Measurements from ENCODE around the gene TRHDE. TPM values are rescaled to one million over a fixed set of nuclear protein-coding genes. Genes with fewer than 3 reads are reported as not detected.

The TRHDE gene
- polyA plus RNA-seq, 2 of the 4 experiments (the other 2 are of a cell fraction) = 0.16 to 0.32 TPM

DNA sequence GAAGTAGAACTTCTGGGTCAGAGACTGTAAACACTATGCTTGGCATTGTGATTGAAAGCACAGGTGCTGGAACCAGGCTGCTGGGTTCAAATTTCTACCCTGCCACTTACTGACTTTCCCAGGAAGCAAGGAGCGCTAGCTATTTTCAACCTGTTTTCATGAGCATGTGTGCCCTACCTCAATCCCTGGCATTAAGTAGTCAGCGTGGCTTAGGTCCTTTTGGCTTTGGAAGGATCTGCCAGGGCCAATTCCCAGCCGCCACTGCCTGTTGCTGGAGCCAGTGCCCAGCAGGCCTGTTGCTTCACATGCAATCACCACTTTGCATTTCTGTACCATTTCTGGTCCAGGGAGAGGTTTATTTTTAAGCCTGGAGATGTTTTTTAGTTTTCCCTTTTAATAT lies 196.3 kb downstream of the TRHDE start:
- ChIA-PET POLR2A (no interaction called here), CTCF (no interaction called here)
- Histone ChIP-seq H3K9me3 (no peaks in the 10 kb centered on the region), H3K27ac (no peak overlapping the region), H3K4me1 (no peaks in the 10 kb centered on the region), H3K4me3 (no peak overlapping the region), H3K4me2 (no peak overlapping the region)
- 29% methylated on average over 3 of the region's 3 CpGs for WGBS (ENCODE audit: missing lambda C conversion rate)
- no peak for ATAC-seq
- FAIRE-seq = no peak
- no peak for DNase-seq (ENCODE audit: low read depth in 1 of 2, low spot score in 1 of 2)
- TF ChIP-seq GATA3 (IDR thresholded peaks at IDR 0.05; ENCODE audit: borderline replicate concordance) (no peak), JUN (IDR thresholded peaks at IDR 0.05) (no peak), EHMT2 (IDR thresholded peaks at IDR 0.05; ENCODE audit: low read depth) (no peak), ELK1 (IDR thresholded peaks at IDR 0.05; ENCODE audit: low read depth, low read length) (no peak), CEBPB (IDR thresholded peaks at IDR 0.05) (no peak), PHF8 (IDR thresholded peaks at IDR 0.05; ENCODE audit: borderline replicate concordance, low read depth) (no peak), HOXA7 (CRISPR knock-in tag; IDR thresholded peaks at IDR 0.05) (no peak), RNF2 (IDR thresholded peaks at IDR 0.05; ENCODE audit: borderline replicate concordance, low read depth) (no peak), RAD21 (conservative IDR thresholded peaks at IDR 0.05 in 1 of 2, IDR thresholded peaks at IDR 0.05 in 1 of 2) (no peak), SMC3 (IDR thresholded peaks at IDR 0.05) (no peak), SREBF2 (IDR thresholded peaks at IDR 0.05) (no peak), EP300 (IDR thresholded peaks at IDR 0.05) (no peak), HEYL (CRISPR knock-in tag; IDR thresholded peaks at IDR 0.05) (no peak), FOSL2 (IDR thresholded peaks at IDR 0.05) (no peak), FOSL2 (CRISPR knock-in tag; IDR thresholded peaks at IDR 0.05) (no peak), BCL3 (IDR thresholded peaks at IDR 0.05) (no peak)
- TF ChIP-seq, protein P1, sequence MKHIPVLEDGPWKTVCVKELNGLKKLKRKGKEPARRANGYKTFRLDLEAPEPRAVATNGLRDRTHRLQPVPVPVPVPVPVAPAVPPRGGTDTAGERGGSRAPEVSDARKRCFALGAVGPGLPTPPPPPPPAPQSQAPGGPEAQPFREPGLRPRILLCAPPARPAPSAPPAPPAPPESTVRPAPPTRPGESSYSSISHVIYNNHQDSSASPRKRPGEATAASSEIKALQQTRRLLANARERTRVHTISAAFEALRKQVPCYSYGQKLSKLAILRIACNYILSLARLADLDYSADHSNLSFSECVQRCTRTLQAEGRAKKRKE (CRISPR knock-in tag; IDR thresholded peaks at IDR 0.05; ENCODE audit: low read depth) = no peak

GRCh38 chr12:72471806-72472205 lies 199.6 kb downstream of the TRHDE start:
- ChIA-PET CTCF (interaction anchor here (0.7 kb wide), 1 partner anchor 10 kb away, joined by 4 read pairs; no protein-coding TSS in a partner anchor), POLR2A (no interaction called here)
- ATAC-seq (no peak), DNase-seq (ENCODE audit: low read depth in 1 of 2, low spot score in 1 of 2) (no peak), FAIRE-seq (no peak)
- Histone ChIP-seq H3K4me2 (no peak overlapping the region), H3K27ac (no peak overlapping the region), H3K4me3 (no peak overlapping the region), H3K4me1 (no peaks in the 10 kb centered on the region), H3K9me3 (no peaks in the 10 kb centered on the region)
- WGBS (ENCODE audit: missing lambda C conversion rate) = 18% methylated on average over 3 of the region's 3 CpGs
- TF ChIP-seq FOSL2 (IDR thresholded peaks at IDR 0.05) = no peak
- no peak for TF ChIP-seq FOSL2 (CRISPR knock-in tag; IDR thresholded peaks at IDR 0.05)
- no peak for TF ChIP-seq SMC3 (IDR thresholded peaks at IDR 0.05)

GRCh38 chr12:72472350-72472749 lies 200.2 kb downstream of the TRHDE start:
- Histone ChIP-seq H3K27ac (no peak overlapping the region), H3K4me1 (no peaks in the 10 kb centered on the region), H3K4me2 (no peak overlapping the region), H3K4me3 (no peak overlapping the region), H3K9me3 (no peaks in the 10 kb centered on the region)
- WGBS (ENCODE audit: missing lambda C conversion rate) = 8% methylated on average over 3 of the region's 3 CpGs
- ChIA-PET CTCF (no interaction called here), POLR2A (no interaction called here)
- ATAC-seq (no peak), DNase-seq (ENCODE audit: low read depth in 1 of 2, low spot score in 1 of 2) (no peak), FAIRE-seq (no peak)
- TF ChIP-seq ZC3H11A (IDR thresholded peaks at IDR 0.05) (no peak), PBX3 (IDR thresholded peaks at IDR 0.05) (no peak), BHLHE40 (IDR thresholded peaks at IDR 0.05; ENCODE audit: low read depth, low read length) (no peak), JUNB (IDR thresholded peaks at IDR 0.05) (no peak), JUN (IDR thresholded peaks at IDR 0.05) (no peak)
- TF ChIP-seq, protein P2, sequence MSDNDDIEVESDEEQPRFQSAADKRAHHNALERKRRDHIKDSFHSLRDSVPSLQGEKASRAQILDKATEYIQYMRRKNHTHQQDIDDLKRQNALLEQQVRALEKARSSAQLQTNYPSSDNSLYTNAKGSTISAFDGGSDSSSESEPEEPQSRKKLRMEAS (IDR thresholded peaks at IDR 0.05) = no peak

Data from A549 (cell line).